ENCODE data around the gene ZNF787.
"Not testable (repeated sequence)": the region's sequence is repeated elsewhere in the genome, so short reads cannot be mapped to it uniquely, and the experiment has no call there.

Gene ZNF787

DNA sequence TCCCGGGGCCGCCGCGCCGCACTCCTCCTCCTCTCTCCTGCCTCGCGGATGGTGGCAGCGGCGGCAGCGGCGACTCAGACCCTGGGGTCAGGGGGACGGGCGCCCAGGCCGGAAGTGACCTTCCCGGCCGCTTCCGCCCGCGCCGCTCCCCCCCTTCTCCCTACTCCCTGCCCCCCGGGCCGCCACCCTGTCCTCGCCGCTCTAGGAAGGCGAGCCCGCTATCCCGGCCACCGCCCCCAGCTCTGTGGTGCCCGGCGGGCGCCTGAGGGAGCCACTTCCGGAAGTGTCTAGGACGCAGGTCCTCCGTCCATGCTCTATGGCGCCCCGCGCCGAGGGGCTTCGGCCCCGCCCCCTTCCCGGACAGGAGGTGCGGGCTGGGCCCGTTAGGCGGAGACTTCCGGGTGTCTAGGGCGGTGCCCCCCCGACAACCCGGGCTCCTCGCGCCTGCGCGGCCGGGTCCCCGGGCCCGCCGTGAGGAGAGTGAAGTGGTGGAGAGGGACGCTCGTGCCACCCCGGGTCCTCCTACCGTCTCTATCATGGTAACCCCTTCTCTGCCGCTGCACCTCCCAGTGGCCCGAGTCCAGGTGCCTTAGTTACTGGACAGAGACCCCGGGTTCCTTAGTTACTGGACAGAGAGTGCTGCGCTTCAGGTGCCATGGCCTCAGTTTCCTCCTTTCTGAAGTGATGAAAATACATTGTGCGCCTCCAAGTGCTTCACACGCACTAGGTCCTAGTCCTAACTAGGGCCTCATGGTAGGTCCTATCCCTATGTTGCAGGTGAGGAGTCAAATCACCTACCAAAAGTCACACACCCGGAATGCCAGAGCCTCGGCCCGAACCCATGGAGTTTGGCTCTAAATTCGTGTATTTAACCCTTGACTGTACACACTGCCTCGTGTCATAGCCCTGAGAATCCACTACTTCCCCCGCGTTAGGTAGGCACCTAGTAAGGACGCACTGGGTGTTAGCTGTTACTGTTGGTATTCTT, at the start of gene ZNF787:
Gene ZNF787 (minus strand): TSS at position 116 of the 988 bp plus-strand sequence. CDS start 18,078 bp downstream, outside the sequence.
- DNase-seq, result peak; percentile 99

DNA sequence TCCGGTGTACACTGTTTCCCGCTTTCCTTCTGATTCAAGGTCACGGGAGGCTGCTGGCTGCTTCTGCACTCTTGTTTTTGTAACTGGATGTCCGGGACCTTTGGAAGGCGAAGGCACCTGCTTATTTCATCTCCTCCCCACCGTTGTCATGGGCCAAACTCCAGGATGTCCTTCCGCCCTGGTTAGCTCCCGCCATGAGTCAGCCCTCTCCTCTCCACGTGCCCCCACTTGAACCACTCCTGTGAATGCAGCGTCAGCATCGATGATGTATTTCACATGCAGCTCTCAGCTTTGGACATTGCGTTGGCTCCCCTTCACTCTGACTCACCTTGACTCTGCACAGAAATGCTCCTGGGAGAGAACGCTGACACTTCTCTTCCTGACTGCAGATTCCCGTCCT, 49.2 kb upstream of the ZNF787 start:
- DNase-seq, result no peak

DNA sequence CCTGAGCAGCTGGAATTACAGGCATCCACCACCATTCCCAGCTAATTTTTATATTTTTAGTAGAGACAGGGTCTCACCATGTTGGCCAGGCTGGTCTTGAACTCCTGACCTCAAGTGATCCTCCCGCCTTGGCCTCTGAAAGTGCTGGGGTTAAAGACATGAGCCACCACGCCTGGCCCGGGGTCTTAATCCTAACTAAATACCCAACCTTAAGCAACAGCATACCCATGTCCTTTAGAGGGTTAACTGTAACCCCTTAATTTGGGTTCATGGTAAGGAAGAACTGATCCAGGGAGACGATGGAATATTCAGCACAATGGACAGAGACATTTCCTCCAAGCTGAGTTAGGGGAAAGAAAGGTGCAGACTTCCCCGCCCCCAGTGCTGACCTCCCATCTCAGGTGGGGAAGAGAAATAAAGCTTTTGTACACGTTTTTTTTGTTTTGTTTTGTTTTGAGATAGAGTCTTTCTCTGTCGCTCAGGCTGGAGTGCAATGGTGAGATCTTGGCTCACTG, 46.0 kb upstream of the ZNF787 start:
- no peak for DNase-seq

DNA sequence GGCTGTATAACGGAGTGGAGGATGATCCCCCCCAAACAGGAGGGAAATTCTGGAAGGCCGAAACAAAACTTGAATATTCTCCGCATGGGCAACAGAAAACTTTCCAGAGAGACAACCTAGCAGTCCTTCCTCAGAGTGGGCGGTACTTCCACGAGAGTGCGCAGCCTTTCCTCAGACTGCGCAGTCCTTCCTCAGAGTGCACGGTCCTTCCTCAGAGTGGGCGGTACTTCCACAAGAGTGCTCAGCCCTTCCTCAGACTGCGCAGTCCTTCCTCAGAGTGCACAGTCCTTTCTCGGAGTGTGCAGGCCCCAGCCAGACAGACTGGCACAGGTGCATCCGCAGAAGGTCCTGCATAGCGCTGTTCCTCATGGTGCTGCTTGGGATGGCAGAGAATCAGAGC, 42.0 kb upstream of the ZNF787 start:
- no peak for DNase-seq

DNA sequence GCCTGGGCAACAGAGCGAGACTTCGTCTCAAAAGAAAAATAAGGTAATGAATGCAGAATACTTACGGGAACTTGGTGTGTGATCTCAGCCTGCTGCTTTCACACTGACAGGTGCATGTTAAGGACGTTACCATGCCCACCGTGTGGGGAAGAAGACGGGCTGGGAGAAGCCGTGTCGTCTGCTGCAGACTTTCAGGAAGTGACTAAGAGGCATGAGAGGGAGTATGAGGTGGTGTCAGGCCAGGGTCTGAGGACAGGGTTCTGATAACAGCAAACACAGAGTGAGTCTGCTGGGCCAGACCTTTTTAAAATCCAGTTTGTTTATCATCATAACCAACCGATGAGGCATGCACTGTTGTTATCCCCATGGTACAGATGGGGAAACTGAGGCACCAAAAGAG, 41.2 kb upstream of the ZNF787 start:
- no peak for DNase-seq

DNA sequence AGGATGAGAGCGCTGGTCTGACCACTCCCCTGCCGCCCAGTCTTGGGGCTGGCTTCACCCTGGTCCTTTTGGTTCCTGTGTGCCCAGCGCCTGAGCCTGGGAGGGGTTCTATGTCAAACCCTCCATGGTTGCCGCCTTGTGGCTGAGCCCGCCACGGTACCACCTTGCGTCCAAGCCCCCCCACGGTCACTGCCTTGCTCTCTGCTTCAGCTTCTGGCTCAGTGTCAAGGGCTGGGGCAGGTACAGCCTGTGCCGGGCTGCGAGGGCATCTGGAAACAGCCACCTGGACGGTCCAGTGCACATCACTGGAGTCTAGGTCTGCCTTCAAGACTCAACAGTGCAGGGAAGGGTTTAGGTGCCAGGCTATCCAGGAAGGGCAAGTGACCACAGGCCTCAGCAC, 40.4 kb upstream of the ZNF787 start:
- DNase-seq, result no peak

DNA sequence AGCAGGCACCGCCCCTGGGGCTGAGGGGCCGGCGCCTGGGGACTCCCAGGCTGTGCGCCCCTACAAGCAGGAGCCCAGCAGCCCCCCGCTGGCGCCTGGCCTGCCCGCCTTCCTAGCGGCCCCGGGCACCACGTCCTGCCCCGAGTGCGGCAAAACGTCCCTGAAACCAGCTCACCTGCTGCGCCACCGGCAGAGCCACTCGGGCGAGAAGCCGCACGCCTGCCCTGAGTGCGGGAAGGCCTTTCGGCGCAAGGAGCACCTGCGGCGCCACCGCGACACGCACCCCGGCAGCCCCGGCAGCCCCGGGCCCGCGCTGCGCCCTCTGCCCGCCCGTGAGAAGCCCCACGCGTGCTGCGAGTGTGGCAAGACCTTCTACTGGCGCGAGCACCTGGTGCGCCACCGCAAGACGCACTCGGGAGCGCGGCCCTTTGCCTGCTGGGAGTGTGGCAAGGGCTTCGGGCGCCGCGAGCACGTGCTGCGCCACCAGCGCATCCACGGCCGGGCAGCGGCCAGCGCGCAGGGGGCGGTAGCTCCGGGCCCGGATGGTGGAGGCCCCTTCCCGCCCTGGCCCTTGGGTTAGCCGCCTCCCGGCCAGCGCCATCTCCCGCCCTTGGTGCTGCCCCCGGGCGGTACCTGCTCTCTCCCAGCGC, 38.7 kb upstream of the ZNF787 start:
- no peak for DNase-seq

DNA sequence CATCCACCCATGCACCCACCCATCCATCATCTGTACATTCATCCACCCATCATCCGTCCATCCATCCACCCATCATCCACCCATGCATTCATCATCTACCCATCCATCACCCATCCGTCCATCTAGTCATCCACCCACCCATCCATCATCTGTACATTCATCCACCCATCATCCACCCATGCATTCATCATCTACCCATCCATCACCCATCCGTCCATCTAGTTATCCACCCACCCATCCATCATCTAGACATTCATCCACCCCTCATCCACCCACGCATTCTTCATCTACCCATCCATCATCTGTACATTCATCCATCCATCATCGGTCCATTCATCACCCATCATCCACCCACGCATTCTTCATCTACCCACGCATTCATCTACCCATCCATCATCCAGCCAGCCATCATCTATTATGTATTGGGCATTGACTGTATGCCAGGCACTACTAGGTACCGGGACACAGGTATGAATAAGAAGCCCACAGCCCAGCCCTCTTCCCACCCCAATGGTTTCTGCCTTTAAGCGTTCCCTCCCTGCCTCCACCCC, 38.0 kb upstream of the ZNF787 start:
- DNase-seq, result no peak

DNA sequence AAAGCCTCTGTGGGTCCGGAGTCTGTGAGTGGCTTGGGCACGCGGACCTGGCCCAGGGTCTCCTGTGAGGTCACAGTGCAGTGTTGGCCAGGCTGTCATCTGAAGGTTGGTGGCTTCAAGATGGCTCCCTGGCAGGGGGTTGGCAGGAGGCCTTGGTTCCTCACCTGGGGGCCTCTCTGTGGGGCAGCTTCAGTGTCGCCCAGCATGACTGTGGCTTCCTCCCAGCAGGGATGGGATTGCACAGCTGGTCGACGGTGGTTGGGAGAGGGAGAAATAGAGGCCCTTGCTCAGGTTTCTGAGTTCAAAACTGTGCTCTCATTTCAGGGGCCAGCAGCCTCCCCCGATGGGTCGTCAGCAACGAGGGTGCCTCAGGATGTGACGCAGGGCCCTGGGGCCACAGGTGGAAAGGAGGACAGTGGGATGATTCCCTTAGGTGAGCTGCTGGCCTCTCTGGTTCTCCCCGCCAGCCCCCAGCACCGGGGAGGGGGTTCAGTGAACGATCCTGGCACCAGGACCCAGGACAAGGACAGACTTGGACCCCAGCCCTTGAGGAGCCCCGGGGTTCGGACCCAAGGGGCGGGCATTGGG, 37.2 kb upstream of the ZNF787 start:
- peak; percentile 65 for DNase-seq

DNA sequence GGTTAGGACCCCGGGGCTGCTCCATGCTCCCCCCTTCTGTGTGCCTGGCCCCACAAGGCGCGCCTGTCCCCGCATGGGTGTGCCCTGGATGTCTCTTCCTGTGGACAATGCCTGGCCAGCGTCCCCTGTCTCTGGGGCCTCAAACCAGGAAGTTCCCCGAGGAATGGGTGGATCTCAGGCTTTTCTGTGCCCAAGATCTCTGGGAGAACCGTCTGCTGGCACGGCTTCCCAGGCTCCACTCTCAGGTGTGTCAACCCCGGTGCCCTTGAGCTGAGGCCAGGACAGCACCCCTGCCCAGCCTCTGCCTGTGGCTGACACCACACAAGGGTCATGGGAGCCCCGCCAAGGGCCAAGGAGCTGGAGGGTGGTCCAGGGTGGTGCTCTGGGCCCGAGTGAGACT, 35.7 kb upstream of the ZNF787 start:
- DNase-seq, result no peak

DNA sequence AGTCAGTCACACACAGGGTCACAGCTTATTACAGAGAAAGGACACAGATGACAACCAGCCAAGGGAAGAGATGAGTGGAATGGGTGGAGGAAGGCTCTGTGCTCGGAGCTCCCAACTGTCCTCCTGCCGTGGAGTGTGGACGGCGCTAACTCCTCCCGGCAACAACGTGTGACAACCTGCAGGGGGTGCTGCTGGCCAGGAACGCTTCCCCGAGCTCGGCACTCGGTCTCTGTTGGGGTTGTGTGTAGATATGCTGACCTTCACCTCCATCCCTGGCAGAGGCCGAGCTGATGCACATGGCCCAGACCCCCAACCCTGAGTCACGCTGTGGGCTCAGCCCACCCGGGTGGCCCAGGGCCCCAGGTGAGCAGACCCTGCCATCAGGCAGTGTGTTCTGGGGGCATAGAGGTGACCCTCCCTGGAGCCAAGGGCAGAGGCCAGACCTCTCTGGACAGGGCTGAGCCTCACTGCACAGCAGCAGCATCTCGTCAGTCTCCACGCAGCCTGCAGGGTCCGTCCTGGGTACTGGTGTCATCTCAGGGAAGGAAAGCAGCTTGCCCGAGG, 34.1 kb upstream of the ZNF787 start:
- no peak for DNase-seq

DNA sequence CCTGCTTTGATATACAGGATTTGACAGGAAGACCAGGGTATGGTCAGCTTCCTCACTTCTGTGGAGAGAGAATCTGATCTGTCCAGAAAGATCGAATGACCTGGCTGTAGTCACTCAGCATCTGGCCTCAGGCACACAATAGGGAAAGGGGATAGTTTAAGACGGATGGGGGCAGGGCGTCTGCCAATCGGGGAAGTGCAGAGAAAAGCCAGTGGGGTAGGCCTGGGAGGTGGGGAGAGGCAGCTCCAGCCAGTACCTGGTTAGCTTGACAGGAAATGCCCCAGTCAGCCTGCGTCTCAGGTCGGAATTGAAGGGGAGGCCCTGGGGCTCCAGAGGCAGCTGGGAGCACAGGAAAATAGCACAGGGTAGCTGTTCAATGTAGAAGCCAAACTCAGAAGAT, 32.4 kb upstream of the ZNF787 start:
- DNase-seq, result no peak

DNA sequence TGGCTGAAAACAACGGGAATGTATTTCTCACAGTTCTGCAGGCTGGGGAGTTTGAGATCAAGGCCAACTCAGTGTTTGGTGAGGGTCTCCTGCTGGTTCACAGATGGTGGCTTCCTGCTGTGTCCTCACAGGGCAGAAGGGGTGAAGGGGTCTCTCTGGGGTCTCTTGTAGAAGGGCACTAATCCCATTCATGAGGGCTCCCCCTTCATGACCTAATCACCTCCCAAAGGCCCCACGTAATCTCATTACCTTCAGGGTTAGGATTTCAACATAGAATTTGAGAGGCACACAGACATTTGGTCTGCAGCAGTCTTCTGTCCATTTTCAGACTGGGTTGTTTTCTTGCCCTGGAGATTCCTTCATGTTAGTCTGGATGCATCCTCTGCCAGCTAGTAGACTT, 31.5 kb upstream of the ZNF787 start:
- DNase-seq, result no peak

DNA sequence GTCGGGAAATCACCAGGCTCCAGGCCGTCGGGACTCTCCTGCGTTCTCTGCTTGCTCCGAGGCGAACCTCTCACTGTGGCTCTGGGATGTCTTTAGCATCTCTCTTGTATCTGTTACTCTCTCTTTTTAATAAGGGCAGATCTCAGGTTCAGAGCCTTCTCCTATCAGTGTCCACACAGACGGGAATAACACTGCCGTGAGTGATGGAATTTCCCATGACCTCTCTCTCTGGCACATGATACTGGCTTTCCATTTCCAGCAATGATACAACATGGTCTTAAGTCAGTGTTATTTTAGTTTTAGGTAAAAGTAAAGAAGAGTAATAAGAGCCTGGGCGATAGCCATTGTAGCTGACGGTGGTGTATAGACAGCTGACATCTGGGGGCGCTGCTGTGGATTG, 29.3 kb upstream of the ZNF787 start:
- no peak for DNase-seq

DNA sequence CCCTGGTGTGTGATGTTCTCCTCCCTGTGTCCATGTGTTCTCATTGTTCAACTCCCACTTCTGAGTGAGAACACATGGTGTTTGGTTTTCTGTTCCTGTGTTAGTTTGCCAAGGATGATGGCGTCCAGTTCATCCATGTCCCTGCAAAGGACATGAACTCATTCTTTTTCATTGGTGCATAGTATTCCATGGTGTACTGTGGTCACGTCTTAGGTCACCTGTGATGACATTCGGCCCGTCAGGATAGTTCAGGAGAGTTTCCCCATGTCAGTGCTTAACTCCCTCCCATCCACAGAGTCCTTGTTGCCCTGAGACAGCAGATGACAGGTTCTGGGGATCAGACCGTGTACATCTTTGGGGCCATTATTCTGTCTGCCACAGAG, 28.6 kb upstream of the ZNF787 start:
- no peak for DNase-seq

DNA sequence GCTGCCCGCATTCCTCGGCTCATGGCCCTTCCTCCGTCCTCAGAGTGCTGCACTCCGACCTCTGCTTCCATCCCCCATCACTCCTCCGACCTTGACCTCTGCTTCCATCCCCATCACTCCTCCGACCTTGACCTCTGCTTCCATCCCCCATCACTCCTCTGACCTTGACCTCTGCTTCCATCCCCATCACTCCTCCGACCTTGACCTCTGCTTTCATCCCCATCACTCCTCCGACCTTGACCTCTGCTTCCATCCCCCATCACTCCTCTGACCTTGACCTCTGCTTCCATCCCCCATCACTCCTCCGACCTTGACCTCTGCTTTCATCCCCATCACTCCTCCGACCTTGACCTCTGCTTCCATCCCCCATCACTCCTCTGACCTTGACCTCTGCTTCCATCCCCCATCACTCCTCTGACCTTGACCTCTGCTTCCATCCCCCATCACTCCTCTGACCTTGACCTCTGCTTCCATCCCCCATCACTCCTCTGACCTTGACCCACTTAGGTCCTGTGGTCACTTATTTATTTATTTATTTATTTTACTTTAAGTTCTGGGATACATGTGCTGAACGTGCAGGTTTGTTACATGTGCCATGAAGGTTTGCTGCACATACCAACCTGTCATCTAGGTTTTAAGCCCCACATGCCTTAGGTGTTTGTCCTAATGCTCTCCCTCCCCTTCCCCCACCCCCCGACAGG, 28.0 kb upstream of the ZNF787 start:
- not testable (repeated sequence) for DNase-seq

DNA sequence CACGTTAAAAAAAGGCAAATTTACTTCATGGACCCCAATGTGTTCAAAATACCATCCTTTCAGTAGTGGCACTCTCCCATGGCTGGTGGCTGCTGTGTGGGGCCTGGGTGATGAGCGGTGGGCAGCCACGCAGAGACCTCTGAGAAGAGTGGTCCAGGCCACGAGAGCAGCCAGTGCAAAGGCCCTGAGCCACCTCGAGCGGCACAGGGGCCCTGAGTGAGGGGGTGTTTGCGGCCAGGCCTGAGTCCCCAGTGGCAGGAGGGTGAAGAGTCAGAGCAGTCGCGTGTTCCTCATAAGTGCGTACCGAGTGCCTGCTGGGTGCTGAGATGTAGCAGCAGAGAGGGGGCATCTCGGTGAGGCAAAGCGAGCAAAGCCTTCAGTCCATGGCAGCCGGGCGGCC, 27.0 kb upstream of the ZNF787 start:
- no peak for DNase-seq

DNA sequence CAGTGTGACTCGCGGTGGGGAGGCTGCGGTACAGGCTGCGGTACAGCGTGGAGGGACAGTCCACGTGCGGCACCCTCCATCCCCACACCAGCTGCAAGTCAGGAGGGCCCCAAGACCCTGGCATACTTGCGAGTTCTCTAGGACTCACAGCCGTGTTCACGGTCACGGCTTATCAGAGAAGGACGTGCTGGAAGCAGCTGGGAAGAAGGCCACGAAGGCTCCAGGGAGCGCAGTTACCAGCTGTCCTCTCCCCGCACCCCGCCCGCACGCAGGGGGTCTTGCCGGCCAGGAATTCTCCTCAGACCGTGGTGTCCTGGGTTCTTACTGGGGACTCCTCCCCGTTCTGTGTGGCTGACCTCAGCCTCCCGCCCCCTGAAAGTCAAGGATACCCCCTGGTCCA, 26.2 kb upstream of the ZNF787 start:
- no peak for DNase-seq

DNA sequence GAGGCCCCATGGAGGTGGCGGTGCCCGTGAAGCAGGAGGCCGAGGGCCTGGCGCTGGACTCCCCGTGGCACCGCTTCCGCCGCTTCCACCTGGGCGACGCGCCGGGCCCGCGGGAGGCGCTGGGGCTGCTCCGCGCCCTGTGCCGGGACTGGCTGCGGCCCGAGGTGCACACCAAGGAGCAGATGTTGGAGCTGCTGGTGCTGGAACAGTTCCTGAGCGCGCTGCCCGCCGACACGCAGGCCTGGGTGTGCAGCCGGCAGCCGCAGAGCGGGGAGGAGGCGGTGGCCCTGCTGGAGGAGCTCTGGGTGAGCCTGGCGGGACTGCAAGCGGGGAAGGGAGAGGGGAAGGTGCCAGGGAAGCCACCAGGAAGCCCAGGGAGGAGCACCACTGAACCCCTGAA, 25.8 kb upstream of the ZNF787 start:
- DNase-seq, result no peak

DNA sequence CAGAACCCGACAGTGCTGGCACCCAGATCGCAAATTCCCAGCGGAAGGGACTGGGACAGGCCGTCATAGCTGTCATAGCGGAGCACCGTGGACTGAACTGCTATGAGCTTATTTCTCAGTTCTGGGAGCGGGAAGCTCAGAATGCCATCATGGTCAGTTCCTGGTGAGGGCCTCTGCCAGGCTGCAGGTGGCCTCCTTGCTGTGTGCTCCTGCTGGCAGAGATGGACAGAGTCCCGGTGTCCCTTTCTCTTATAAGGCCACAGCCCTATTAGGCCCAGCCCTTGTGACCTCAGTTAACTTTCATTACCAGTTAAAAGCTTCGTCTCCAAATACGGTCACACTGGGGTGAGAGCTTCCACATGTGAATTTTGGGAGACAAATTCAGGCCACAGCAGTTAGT, 24.6 kb upstream of the ZNF787 start:
- DNase-seq, result no peak

DNA sequence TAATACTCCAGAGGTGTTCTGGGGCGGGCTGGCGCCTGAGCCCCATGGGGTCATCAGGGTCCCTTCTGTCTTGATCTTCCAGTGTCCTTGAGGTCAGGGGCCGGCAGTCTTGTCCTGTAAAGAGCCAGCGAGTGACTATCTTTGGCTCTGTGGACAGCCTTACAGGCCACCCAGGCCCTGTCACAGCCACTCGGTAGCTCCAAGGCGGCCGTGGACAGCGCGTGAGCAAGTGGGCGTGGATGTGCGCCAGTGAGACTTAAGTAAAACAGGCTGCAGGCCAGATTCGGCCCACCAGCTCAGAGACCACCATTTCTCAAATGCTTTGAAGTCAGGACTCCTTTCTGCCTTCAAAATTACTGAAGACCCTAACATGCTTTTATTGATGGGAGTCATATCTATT, 23.7 kb upstream of the ZNF787 start:
- DNase-seq, result no peak

DNA sequence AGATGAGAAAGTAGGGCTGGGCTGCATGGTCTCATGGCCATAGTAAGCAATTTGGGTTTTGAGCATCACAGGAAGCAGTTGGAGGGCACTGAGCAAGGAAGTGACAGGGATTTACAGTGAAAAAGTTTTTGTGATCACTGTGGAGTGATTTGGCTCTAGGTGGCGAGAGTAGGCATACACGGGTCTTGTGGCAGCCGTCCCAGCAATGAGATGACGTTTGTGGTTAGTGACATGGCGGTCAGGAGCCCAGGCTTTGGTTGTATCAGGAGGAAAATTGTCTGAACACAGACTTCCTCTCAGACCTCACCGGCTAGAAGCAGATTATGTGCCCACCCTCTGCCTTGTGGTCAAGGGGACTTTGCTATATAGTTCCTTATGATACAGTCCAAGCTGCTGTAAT, 23.3 kb upstream of the ZNF787 start:
- DNase-seq, result no peak

Measured in NCI-H146 (cell line).